Right lobe of liver (tissue), 4 donors: ENCODE results near the gene GALNT16.

ENCODE experiments used
- CTCF ChIP-seq, 4 donors: fragments of 200-600 bp in 3 of 4; fragments of 450-650 bp in 1 of 4; IDR thresholded peaks; one replicate each; pipeline versions ENCODE4 v1.5.1 to v1.8.0; 2016 to 2022; ENCODE audit warnings: antibody characterized with exemption in 4 of 4, mild to moderate bottlenecking in 2 of 4
- POLR2A ChIP-seq: fragments of 450-650 bp; IDR thresholded peaks from one replicate; pipeline ENCODE4 v1.6.1; 2017; ENCODE audit warnings: antibody characterized with exemption, mild to moderate bottlenecking
- donor health status: DM: no; HTN: no; CAD: no.
- donor health status: DM: no; HTN: no; CAD: no.
- donor health status: DM: no; HTN: yes; CAD: no.

GRCh38 chr14:69353168-69353567 lies 93.2 kb downstream of the GALNT16 start:
- TF ChIP-seq POLR2A: no peak
- TF ChIP-seq CTCF (IDR thresholded peaks at IDR 0.05): no peak
